GM12878 (cell line): Measurements from ENCODE around the gene ZBTB37. TPM values are rescaled to one million over a fixed set of nuclear protein-coding genes. Genes with fewer than 3 reads are reported as not detected.
A peak's percentile ranks its signal among the peaks of the same experiment; 100 is the strongest.

ENCODE experiments used
- ATAC-seq: fragments of 200-7000 bp; cut with Tn5 transposase; 3 replicates; pipeline ENCODE4 v1.9.1; 2020; ENCODE audit warnings: mild to moderate bottlenecking, moderate library complexity
- BruUV-seq: library from RNA; stranded (reverse); fragments of 400-500 nt; replicated peaks from 2 replicates; lab custom pipeline; 2021; lab: Mats Ljungman, UMichigan
- CTCF ChIA-PET: fragments of 300-600 bp; sonication (Branson Sonifier 250); formaldehyde crosslinking; extraction: SDS; loops from one replicate; lab custom pipeline; 2021; ENCODE audit warnings: inconsistent platforms; lab: Yijun Ruan, JAX
- POLR2A ChIA-PET: fragments of 350-600 bp; formaldehyde crosslinking; extraction: SDS; loops from one replicate; lab custom pipeline; 2021; ENCODE audit warnings: inconsistent platforms; lab: Charles Lee
- RAD21 ChIA-PET: fragments of 300-600 bp; sonication (Branson Sonifier 250); formaldehyde crosslinking; loops from one replicate; lab custom pipeline; 2023; ENCODE audit warnings: antibody characterized with exemption; ENCODE audit not compliant: unreplicated experiment; lab: Charles Lee
- SMC1A ChIA-PET: fragments of 300-600 bp; sonication (Branson Sonifier 250); formaldehyde crosslinking; loops from one replicate; lab custom pipeline; 2023; ENCODE audit not compliant: unreplicated experiment, uncharacterized antibody; lab: Charles Lee
- DNase-seq: peaks from one replicate; pipeline ENCODE4 v3.0.0-alpha.2; 2011; ENCODE audit warnings: low read depth, low spot score
- FAIRE-seq: peaks from 3 replicates; lab custom pipeline; 2011; peaks lifted over from hg19 to GRCh38; lab: Jason Lieb, UNC
- H2AFZ ChIP-seq: 2 replicates; pipeline ENCODE4 v1.6.0; 2011; ENCODE audit warnings: low read depth, low read length, control low read depth; ENCODE audit not compliant: control insufficient read depth
- H3K27ac ChIP-seq: 2 replicates; pipeline ENCODE4 v1.5.1; 2011; ENCODE audit warnings: control low read depth; ENCODE audit not compliant: control insufficient read depth, insufficient read depth
- H3K27me3 ChIP-seq, 2 experiments: replicated peaks in 1 of 2; 2 replicates each; pipeline versions ENCODE4 v1.6.0 to v1.6.1; 2011; ENCODE audit warnings: low read length in 1 of 2; ENCODE audit not compliant: control insufficient read depth in 2 of 2, insufficient read depth in 2 of 2
- H3K36me3 ChIP-seq, 2 experiments: 2 replicates each; pipeline ENCODE4 v1.5.1; 2011; ENCODE audit warnings: low read length in 1 of 2; ENCODE audit not compliant: control insufficient read depth in 2 of 2, insufficient read depth in 2 of 2
- H3K4me1 ChIP-seq: 2 replicates; pipeline ENCODE4 v1.6.1; 2011; ENCODE audit warnings: mild to moderate bottlenecking, low read length, moderate library complexity, mixed read lengths; ENCODE audit not compliant: control insufficient read depth, insufficient read depth
- H3K4me2 ChIP-seq: 2 replicates; pipeline ENCODE4 v1.6.0; 2011; ENCODE audit warnings: control low read depth; ENCODE audit not compliant: control insufficient read depth, insufficient read depth
- H3K4me3 ChIP-seq: fragments of 200-600 bp; sonication (generic); 2 replicates; pipeline ENCODE4 v1.5.1; 2016
- H3K79me2 ChIP-seq: 2 replicates; pipeline ENCODE4 v1.6.0; 2011; ENCODE audit warnings: low read length; ENCODE audit not compliant: control insufficient read depth, insufficient read depth
- H3K9ac ChIP-seq: 2 replicates; pipeline ENCODE4 v1.8.0; 2011; ENCODE audit warnings: low read length, control low read depth, mixed read lengths; ENCODE audit not compliant: control insufficient read depth, insufficient read depth
- H3K9me3 ChIP-seq: replicated peaks from 3 replicates; pipeline ENCODE4 v1.5.1; 2011; ENCODE audit warnings: mild to moderate bottlenecking, low read length; ENCODE audit not compliant: control insufficient read depth, insufficient read depth
- H4K20me1 ChIP-seq: 2 replicates; pipeline ENCODE4 v1.6.0; 2011; ENCODE audit not compliant: control insufficient read depth, insufficient read depth
- BMI1 ChIP-seq: fragments of 450-650 bp; IDR thresholded peaks from 2 replicates; pipeline ENCODE4 v1.6.1; 2016; ENCODE audit warnings: mild to moderate bottlenecking, moderate library complexity, borderline replicate concordance
- CREM ChIP-seq: IDR thresholded peaks from 2 replicates; pipeline ENCODE4 v1.6.1; 2014; ENCODE audit warnings: antibody characterized with exemption, low read depth
- FOXK2 ChIP-seq: fragments of 450-650 bp; IDR thresholded peaks from 2 replicates; pipeline ENCODE4 v1.6.1; 2017; ENCODE audit warnings: mild to moderate bottlenecking, moderate library complexity
- MEF2B ChIP-seq: fragments of 450-650 bp; IDR thresholded peaks from 2 replicates; pipeline ENCODE4 v1.6.1; 2018; ENCODE audit warnings: mild to moderate bottlenecking, moderate library complexity; ENCODE audit not compliant: partially characterized antibody, poor library complexity, severe bottlenecking
- SMAD5 ChIP-seq: IDR thresholded peaks from 2 replicates; pipeline ENCODE4 v1.6.1; 2016; ENCODE audit warnings: antibody characterized with exemption, low read depth
- WRNIP1 ChIP-seq: IDR thresholded peaks from 2 replicates; pipeline ENCODE4 v1.6.1; 2011; ENCODE audit warnings: low read depth, low read length, improper control_type of control experiment, borderline replicate concordance
- WGBS: methylation state at CpG from one replicate; pipeline ENCODE4 v1.1.6; 2016; ENCODE audit warnings: low lambda C conversion rate; ENCODE audit not compliant: insufficient replicate concordance, insufficient coverage; ENCODE audit errors: missing lambda C conversion rate; 5-methylcytosine and 5-hydroxymethylcytosine counted together
- in situ Hi-C: fragments of 300-500 bp; cut with MboI; formaldehyde crosslinking; loops from 9 replicates; pipeline ENCODE4 v1.14.3; 2018; ENCODE audit warnings: mixed read lengths
- intact Hi-C: fragments of 100-400 bp; cut with micrococcal nuclease; formaldehyde crosslinking; loops from one replicate; pipeline ENCODE4 v1.14.2; 2022; ENCODE audit not compliant: unreplicated experiment
- polyA plus RNA-seq, 11 experiments: library from polyadenylated mRNA; depleted of rRNA in 4 of 11; unstranded in 6 of 11; stranded (reverse) in 5 of 11; fragments of >200 nt; fragmentation: Nextera tagmentation in 4 of 11; fragmentation: Illumina TruSeq in 1 of 11; extraction: Ambion mirVana in 4 of 11; extraction: Trizol in 1 of 11; gene quantifications; 1 replicate in 1 of 11; 2 replicates in 10 of 11; pipeline versions ENCODE4 v1.2.1 to v1.2.3, GENCODE V29; 2011 to 2016; ENCODE audit warnings: inconsistent platforms in 2 of 11, missing spikeins in 2 of 11, low read depth in 1 of 11
- total RNA-seq, 4 experiments: library from RNA; depleted of rRNA in 3 of 4; stranded (reverse); fragments of >200 nt in 3 of 4; fragmentation: Illumina TruSeq in 1 of 4; extraction: Trizol in 1 of 4; gene quantifications; 2 replicates each; pipeline versions ENCODE4 v1.2.1 to v1.2.3, GENCODE V29; 2013 to 2021
- TF ChIP-seq, protein P1 (sequence below): fragments of 450-650 bp; IDR thresholded peaks from 2 replicates; pipeline ENCODE4 v1.6.1; 2016; ENCODE audit warnings: mild to moderate bottlenecking, moderate library complexity, borderline replicate concordance

Gene ZBTB37
- total and polyA plus RNA-seq, 10 of the 15 experiments (the other 5 are each of a cell fraction or from before 2014, with no cell fraction given) = 0.16 to 5.7 (median 1.9) TPM

DNA sequence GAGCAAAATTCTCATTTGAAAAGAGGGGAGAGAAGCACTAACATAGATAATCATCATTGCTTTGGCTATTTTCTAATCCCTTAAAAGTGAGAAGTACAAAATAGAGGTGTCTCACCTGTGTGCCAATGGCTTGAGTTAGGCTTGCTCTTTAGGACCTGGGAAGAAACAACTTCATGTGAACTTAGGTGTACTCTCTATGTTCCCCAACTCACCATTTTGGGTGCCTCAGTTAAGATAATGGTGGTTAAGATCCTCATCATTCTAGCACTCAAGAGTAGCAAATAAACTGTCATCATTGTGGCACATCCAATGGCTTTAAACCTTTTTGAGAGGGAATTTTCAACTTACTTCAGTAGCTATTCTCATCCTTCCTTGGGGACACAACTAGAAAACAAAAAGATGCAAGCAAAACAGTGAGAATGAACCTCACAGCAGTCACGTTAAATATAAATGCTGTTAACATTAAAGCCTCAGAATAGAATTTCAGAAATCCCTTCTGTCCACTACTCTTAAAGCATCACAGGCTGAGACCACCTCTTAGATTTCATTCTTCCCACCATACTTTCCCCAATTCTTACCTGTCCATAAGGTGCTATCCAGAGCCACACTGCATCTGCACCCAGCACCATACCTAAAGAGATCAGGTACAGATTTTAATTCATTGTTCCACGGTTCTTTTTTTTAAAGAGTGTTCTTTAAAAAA is 1.6 kb upstream of the ZBTB37 start:
- H3K36me3 ChIP-seq = peaks cover 4 to 31% of the 10 kb centered on the region in 2 experiments

More for the DNA sequence above, 1.6 kb upstream of the ZBTB37 start:
- Histone ChIP-seq H3K9me3 (no peaks in the 10 kb centered on the region), H3K79me2 (peaks cover 44% of the 10 kb centered on the region), H4K20me1 (no peaks in the 10 kb centered on the region), H3K4me2 (peak overlapping the region; percentile 76), H3K9ac (peak overlapping the region; percentile 73), H3K27me3 (no peaks in the 10 kb centered on the region), H3K4me1 (peaks cover 19% of the 10 kb centered on the region), H3K4me3 (peak overlapping the region; percentile 81), H2AFZ (no peak overlapping the region), H3K27ac (peak overlapping the region; percentile 89)
- no peak for ATAC-seq
- SMC1A ChIA-PET = no interaction called here
- TF ChIP-seq CREM (no peak), FOXK2 (no peak), MEF2B (no peak), BMI1 (no peak), SMAD5 (peak; percentile 60; the same call in 1 of the 2 replicates), WRNIP1 (no peak)
- TF ChIP-seq, protein P1, sequence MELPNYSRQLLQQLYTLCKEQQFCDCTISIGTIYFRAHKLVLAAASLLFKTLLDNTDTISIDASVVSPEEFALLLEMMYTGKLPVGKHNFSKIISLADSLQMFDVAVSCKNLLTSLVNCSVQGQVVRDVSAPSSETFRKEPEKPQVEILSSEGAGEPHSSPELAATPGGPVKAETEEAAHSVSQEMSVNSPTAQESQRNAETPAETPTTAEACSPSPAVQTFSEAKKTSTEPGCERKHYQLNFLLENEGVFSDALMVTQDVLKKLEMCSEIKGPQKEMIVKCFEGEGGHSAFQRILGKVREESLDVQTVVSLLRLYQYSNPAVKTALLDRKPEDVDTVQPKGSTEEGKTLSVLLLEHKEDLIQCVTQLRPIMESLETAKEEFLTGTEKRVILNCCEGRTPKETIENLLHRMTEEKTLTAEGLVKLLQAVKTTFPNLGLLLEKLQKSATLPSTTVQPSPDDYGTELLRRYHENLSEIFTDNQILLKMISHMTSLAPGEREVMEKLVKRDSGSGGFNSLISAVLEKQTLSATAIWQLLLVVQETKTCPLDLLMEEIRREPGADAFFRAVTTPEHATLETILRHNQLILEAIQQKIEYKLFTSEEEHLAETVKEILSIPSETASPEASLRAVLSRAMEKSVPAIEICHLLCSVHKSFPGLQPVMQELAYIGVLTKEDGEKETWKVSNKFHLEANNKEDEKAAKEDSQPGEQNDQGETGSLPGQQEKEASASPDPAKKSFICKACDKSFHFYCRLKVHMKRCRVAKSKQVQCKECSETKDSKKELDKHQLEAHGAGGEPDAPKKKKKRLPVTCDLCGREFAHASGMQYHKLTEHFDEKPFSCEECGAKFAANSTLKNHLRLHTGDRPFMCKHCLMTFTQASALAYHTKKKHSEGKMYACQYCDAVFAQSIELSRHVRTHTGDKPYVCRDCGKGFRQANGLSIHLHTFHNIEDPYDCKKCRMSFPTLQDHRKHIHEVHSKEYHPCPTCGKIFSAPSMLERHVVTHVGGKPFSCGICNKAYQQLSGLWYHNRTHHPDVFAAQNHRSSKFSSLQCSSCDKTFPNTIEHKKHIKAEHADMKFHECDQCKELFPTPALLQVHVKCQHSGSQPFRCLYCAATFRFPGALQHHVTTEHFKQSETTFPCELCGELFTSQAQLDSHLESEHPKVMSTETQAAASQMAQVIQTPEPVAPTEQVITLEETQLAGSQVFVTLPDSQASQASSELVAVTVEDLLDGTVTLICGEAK = no peak
- intact Hi-C loops (loop anchor here (5.0 to 10.0 kb wide), 4 partner anchors 138 to 348 kb away; partner anchors contain the start of genes RABGAP1L and RC3H1), in situ Hi-C loops (no loop called here)
- BruUV-seq = no TSS peak
- RAD21 ChIA-PET = no interaction called here
- peak; percentile 23 for FAIRE-seq
- CTCF ChIA-PET = interaction anchor here (0.5 to 3.9 kb wide), 4 partner anchors 15 to 672 kb away, joined by 3 to 15 read pairs (median 5); no protein-coding TSS in a partner anchor
- no peak for DNase-seq
- POLR2A ChIA-PET = interaction anchor here (1.0 to 1.6 kb wide), 2 partner anchors 43 to 155 kb away, joined by 3 to 6 read pairs; partner anchors contain the start of genes CENPL and DARS2
- 5% methylated on average over 2 of the region's 2 CpGs for WGBS
